Mesenchymal stem cell (in vitro differentiated cells and primary cell): Measurements from ENCODE around the gene ARHGEF35.
"Not testable (repeated sequence)": the region's sequence is repeated elsewhere in the genome, so short reads cannot be mapped to it uniquely, and the experiment has no call there.

Experiments used
- DNase-seq: peaks from one replicate; pipeline ENCODE4 v3.0.0-alpha.2; 2013
- H2AFZ ChIP-seq: one replicate; pipeline ENCODE4 v1.6.1; 2013; ENCODE audit warnings: low read depth, mild to moderate bottlenecking, control low read depth, inconsistent platforms, low read length, moderate library complexity
- H2AK5ac ChIP-seq: 2 replicates; pipeline ENCODE4 v1.6.1; 2013; ENCODE audit warnings: low read length, moderate library complexity, mild to moderate bottlenecking, inconsistent platforms; ENCODE audit not compliant: severe bottlenecking
- H2BK120ac ChIP-seq: one replicate; pipeline ENCODE4 v1.6.1; 2013; ENCODE audit warnings: low read depth, mild to moderate bottlenecking, inconsistent platforms, low read length, moderate library complexity
- H2BK12ac ChIP-seq, 2 experiments: one replicate each; pipeline ENCODE4 v1.6.1; 2013; ENCODE audit warnings: inconsistent platforms in 2 of 2, low read length in 2 of 2, mild to moderate bottlenecking in 2 of 2, moderate library complexity in 2 of 2, control low read depth in 1 of 2
- H2BK15ac ChIP-seq: one replicate; pipeline ENCODE4 v1.6.1; 2013; ENCODE audit warnings: mild to moderate bottlenecking, low read depth, inconsistent platforms; ENCODE audit not compliant: poor library complexity, severe bottlenecking
- H2BK5ac ChIP-seq: 2 replicates; pipeline ENCODE4 v1.6.1; 2013; ENCODE audit warnings: low read depth, mild to moderate bottlenecking, low read length, control low read depth, inconsistent platforms; ENCODE audit not compliant: poor library complexity, severe bottlenecking
- H3K14ac ChIP-seq, 2 experiments: one replicate each; pipeline ENCODE4 v1.6.1; 2013; ENCODE audit warnings: inconsistent platforms in 2 of 2, low read length in 2 of 2, control low read depth in 1 of 2, mild to moderate bottlenecking in 1 of 2, moderate library complexity in 1 of 2
- H3K18ac ChIP-seq, 2 experiments: one replicate each; pipeline ENCODE4 v1.6.1; 2013; ENCODE audit warnings: inconsistent platforms in 2 of 2, low read length in 2 of 2, control low read depth in 1 of 2, low read depth in 1 of 2, mild to moderate bottlenecking in 1 of 2
- H3K23ac ChIP-seq, 2 experiments: one replicate each; pipeline ENCODE4 v1.6.1; 2013; ENCODE audit warnings: inconsistent platforms in 2 of 2, low read length in 2 of 2, mild to moderate bottlenecking in 2 of 2, moderate library complexity in 2 of 2, control low read depth in 1 of 2
- H3K27ac ChIP-seq: 2 replicates; pipeline ENCODE4 v1.5.1; 2013; ENCODE audit warnings: mild to moderate bottlenecking, moderate library complexity, low read length, control low read depth, inconsistent platforms; ENCODE audit not compliant: poor library complexity, severe bottlenecking
- H3K27me3 ChIP-seq, 2 experiments: 2 replicates each; pipeline versions ENCODE4 v1.6.1 to v1.7.0; 2013; ENCODE audit warnings: low read length in 2 of 2, mild to moderate bottlenecking in 2 of 2, moderate library complexity in 2 of 2, control low read depth in 1 of 2, inconsistent platforms in 1 of 2; ENCODE audit not compliant: control insufficient read depth in 1 of 2, insufficient read depth in 1 of 2
- H3K36me3 ChIP-seq, 2 experiments: 2 replicates each; pipeline versions ENCODE4 v1.6.1 to v1.7.0; 2013; ENCODE audit warnings: low read length in 2 of 2, control low read depth in 1 of 2, inconsistent platforms in 1 of 2, low read depth in 1 of 2, mild to moderate bottlenecking in 1 of 2; ENCODE audit not compliant: insufficient read depth in 2 of 2, control insufficient read depth in 1 of 2
- H3K4ac ChIP-seq, 2 experiments: one replicate each; pipeline ENCODE4 v1.6.1; 2013; ENCODE audit warnings: inconsistent platforms in 2 of 2, low read length in 2 of 2, mild to moderate bottlenecking in 2 of 2, moderate library complexity in 2 of 2, control low read depth in 1 of 2, low read depth in 1 of 2
- H3K4me1 ChIP-seq: 2 replicates; pipeline ENCODE4 v1.6.1; 2013; ENCODE audit warnings: low read depth, low read length, control low read depth; ENCODE audit not compliant: control insufficient read depth, insufficient read depth
- H3K4me2 ChIP-seq: 2 replicates; pipeline ENCODE4 v1.6.1; 2013; ENCODE audit warnings: low read length, mild to moderate bottlenecking, inconsistent platforms; ENCODE audit not compliant: poor library complexity, severe bottlenecking
- H3K4me3 ChIP-seq, 2 experiments: 2 replicates each; pipeline versions ENCODE4 v1.5.1 to v1.7.0; 2013; ENCODE audit warnings: low read length in 2 of 2, mild to moderate bottlenecking in 2 of 2, control low read depth in 1 of 2, low read depth in 1 of 2; ENCODE audit not compliant: insufficient read depth in 1 of 2
- H3K79me1 ChIP-seq: replicated peaks from 2 replicates; pipeline ENCODE4 v1.6.1; 2013; ENCODE audit warnings: mild to moderate bottlenecking, control low read depth, low read length, inconsistent platforms; ENCODE audit not compliant: poor library complexity, severe bottlenecking
- H3K9ac ChIP-seq: 2 replicates; pipeline ENCODE4 v1.7.0; 2013; ENCODE audit warnings: mild to moderate bottlenecking, low read length, moderate library complexity
- H3K9me3 ChIP-seq: 2 replicates; pipeline ENCODE4 v1.7.0; 2013; ENCODE audit warnings: mild to moderate bottlenecking, low read length; ENCODE audit not compliant: control insufficient read depth
- H4K8ac ChIP-seq: one replicate; pipeline ENCODE4 v1.6.1; 2013; ENCODE audit warnings: inconsistent platforms, mild to moderate bottlenecking, low read length, moderate library complexity
- H4K91ac ChIP-seq: one replicate; pipeline ENCODE4 v1.6.1; 2013; ENCODE audit warnings: mild to moderate bottlenecking, low read length, inconsistent platforms
- WGBS: methylation state at CpG from one replicate; pipeline ENCODE4 v1.1.7; 2013; ENCODE audit warnings: mixed read lengths; 5-methylcytosine and 5-hydroxymethylcytosine counted together

Gene ARHGEF35

GRCh38 chr7:144174613-144175012 lies 21.0 kb downstream of the ARHGEF35 start:
- H2BK12ac ChIP-seq: no peak overlapping the region
- no peak overlapping the region for H3K9ac ChIP-seq
- no peaks in the 10 kb centered on the region for H3K9me3 ChIP-seq
- no peak overlapping the region for H2BK120ac ChIP-seq
- no peaks in the 10 kb centered on the region for H3K27me3 ChIP-seq
- no peak overlapping the region for H3K23ac ChIP-seq
- H4K8ac ChIP-seq: no peak overlapping the region
- H2BK15ac ChIP-seq: no peak overlapping the region
- no peak overlapping the region for H2BK5ac ChIP-seq
- no peak overlapping the region for H3K18ac ChIP-seq
- H3K4me3 ChIP-seq: no peak overlapping the region
- H4K91ac ChIP-seq: no peak overlapping the region
- no peak overlapping the region for H3K27ac ChIP-seq
- H3K4me2 ChIP-seq: no peak overlapping the region
- no peak overlapping the region for H2AFZ ChIP-seq
- no peaks in the 10 kb centered on the region for H3K79me1 ChIP-seq
- no peaks in the 10 kb centered on the region for H3K36me3 ChIP-seq
- no peak overlapping the region for H3K14ac ChIP-seq
- H3K4ac ChIP-seq: no peak overlapping the region
- DNase-seq: no peak
- no peak overlapping the region for H2AK5ac ChIP-seq
- H3K4me1 ChIP-seq: no peaks in the 10 kb centered on the region
- WGBS: 81% methylated on average over 5 of the region's 5 CpGs

GRCh38 chr7:144171594-144172350 lies 23.9 kb downstream of the ARHGEF35 start:
- not testable (repeated sequence) for H3K36me3 ChIP-seq, H3K27me3 ChIP-seq, H3K4ac ChIP-seq, H2AK5ac ChIP-seq, H4K8ac ChIP-seq, H3K27ac ChIP-seq, H3K23ac ChIP-seq, H3K4me2 ChIP-seq, H2AFZ ChIP-seq, H3K4me3 ChIP-seq, H3K18ac ChIP-seq, H3K4me1 ChIP-seq, H4K91ac ChIP-seq, H3K14ac ChIP-seq, H2BK15ac ChIP-seq, H3K79me1 ChIP-seq, H2BK12ac ChIP-seq, H3K9ac ChIP-seq, DNase-seq, H2BK120ac ChIP-seq, H2BK5ac ChIP-seq, H3K9me3 ChIP-seq
- 94% methylated on average over 4 of the region's 4 CpGs for WGBS

GRCh38 chr7:144164784-144165183 lies 30.8 kb downstream of the ARHGEF35 start:
- Histone ChIP-seq H3K36me3 (no peaks in the 10 kb centered on the region), H3K79me1 (no peaks in the 10 kb centered on the region), H3K4me3 (no peak overlapping the region), H3K4me2 (no peak overlapping the region), H3K4me1 (no peaks in the 10 kb centered on the region), H3K27ac (no peak overlapping the region), H3K4ac (no peak overlapping the region), H3K14ac (no peak overlapping the region), H3K9ac (no peak overlapping the region), H2BK12ac (no peak overlapping the region), H3K23ac (no peak overlapping the region), H2BK15ac (no peak overlapping the region), H4K8ac (no peak overlapping the region), H2BK5ac (no peak overlapping the region), H2BK120ac (no peak overlapping the region), H2AFZ (no peak overlapping the region), H3K18ac (no peak overlapping the region), H2AK5ac (no peak overlapping the region), H3K9me3 (no peaks in the 10 kb centered on the region), H3K27me3 (no peaks in the 10 kb centered on the region), H4K91ac (no peak overlapping the region)
- WGBS: 61% methylated on average over 2 of the region's 2 CpGs
- no peak for DNase-seq

GRCh38 chr7:144158861-144159260 lies 36.8 kb downstream of the ARHGEF35 start:
- no peak for DNase-seq
- Histone ChIP-seq H3K36me3 (no peaks in the 10 kb centered on the region), H4K8ac (no peak overlapping the region), H2BK12ac (no peak overlapping the region), H2AK5ac (no peak overlapping the region), H2BK15ac (no peak overlapping the region), H3K79me1 (no peaks in the 10 kb centered on the region), H3K4me3 (no peak overlapping the region), H2BK5ac (no peak overlapping the region), H3K4ac (no peak overlapping the region), H3K14ac (no peak overlapping the region), H3K18ac (no peak overlapping the region), H3K9ac (no peak overlapping the region), H3K27me3 (no peaks in the 10 kb centered on the region), H3K23ac (no peak overlapping the region), H3K4me1 (no peaks in the 10 kb centered on the region), H3K9me3 (no peaks in the 10 kb centered on the region), H4K91ac (no peak overlapping the region), H3K27ac (no peak overlapping the region), H3K4me2 (no peak overlapping the region), H2BK120ac (no peak overlapping the region), H2AFZ (no peak overlapping the region)
- WGBS: 100% methylated on average over 1 of the region's 1 CpG
